ENCODE data around the gene AHRR.

Gene AHRR

DNA sequence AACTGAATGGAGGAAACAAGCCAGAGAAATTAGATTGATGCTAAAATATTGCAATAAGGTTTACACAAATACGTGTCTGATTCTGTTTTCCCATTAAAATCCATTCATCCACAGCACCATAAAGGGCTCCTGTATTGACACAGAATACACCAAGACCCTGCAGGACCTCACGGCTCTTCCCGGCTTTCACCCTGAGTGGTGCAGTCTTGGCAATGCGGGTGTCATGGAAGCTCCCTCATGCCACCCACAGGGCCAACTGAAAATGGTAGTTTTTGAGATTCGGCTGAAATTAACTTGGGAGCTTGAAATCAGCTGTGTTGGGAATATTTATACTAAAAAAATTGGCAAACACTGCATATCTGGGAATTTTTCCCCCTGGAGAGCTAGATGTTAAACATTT lies 104.2 kb downstream of the AHRR start:
- FAIRE-seq (no peak), DNase-seq (ENCODE audit: insufficient read length, low spot score) (no peak)
- peak; percentile 53 for TF ChIP-seq CTCF (IDR thresholded peaks at IDR 0.05; ENCODE audit: insufficient read depth, missing control alignments)

GRCh38 chr5:426392-426976 lies 105.0 kb downstream of the AHRR start:
- FAIRE-seq (no peak), DNase-seq (ENCODE audit: insufficient read length, low spot score) (no peak)
- TF ChIP-seq CTCF (IDR thresholded peaks at IDR 0.05; ENCODE audit: insufficient read depth, missing control alignments): no peak

GRCh38 chr5:427415-428087 lies 106.0 kb downstream of the AHRR start:
- no peak for FAIRE-seq
- DNase-seq (ENCODE audit: insufficient read length, low spot score): no peak
- no peak for TF ChIP-seq CTCF (IDR thresholded peaks at IDR 0.05; ENCODE audit: insufficient read depth, missing control alignments)

DNA sequence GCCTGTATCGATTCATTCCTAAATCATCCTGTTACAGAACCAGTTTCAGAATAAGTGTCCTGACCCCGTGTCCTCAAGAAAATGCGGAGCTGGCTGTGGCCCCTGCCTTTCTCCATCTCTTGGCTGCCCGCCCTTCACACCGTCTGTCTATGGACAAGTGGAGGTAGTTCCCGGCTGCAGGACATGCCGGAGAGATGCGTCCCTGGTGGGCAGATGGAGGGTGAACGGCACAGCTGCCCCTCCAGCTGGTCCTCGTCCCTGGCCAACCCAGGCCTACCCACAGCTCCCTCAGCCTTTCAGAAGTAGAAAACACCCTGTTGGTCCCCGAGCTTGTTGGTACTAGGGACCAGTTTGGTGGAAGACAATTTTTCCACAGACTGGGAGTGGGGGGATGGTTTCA lies 106.7 kb downstream of the AHRR start:
- no peak for FAIRE-seq
- TF ChIP-seq CTCF (IDR thresholded peaks at IDR 0.05; ENCODE audit: insufficient read depth, missing control alignments): no peak
- no peak for DNase-seq (ENCODE audit: insufficient read length, low spot score)

- DNase-seq (ENCODE audit: insufficient read length, low spot score): no peak
- TF ChIP-seq CTCF (IDR thresholded peaks at IDR 0.05; ENCODE audit: insufficient read depth, missing control alignments): no peak
- no peak for FAIRE-seq
Measured at GRCh38 chr5:428754-429452, 107.4 kb downstream of the AHRR start.

GRCh38 chr5:429453-430188 lies 108.1 kb downstream of the AHRR start:
- DNase-seq (ENCODE audit: insufficient read length, low spot score) (no peak), FAIRE-seq (no peak)
- no peak for TF ChIP-seq CTCF (IDR thresholded peaks at IDR 0.05; ENCODE audit: insufficient read depth, missing control alignments)
